GM20000 (cell line): ENCODE measurements around the gene SYNM.
A peak's percentile ranks its signal among the peaks of the same experiment; 100 is the strongest.

Source experiments
- DNase-seq: peaks from one replicate; pipeline ENCODE4 v3.0.0; 2012; ENCODE audit warnings: low spot score
- TF ChIP-seq, protein P1 (sequence below): IDR thresholded peaks from 2 replicates; pipeline ENCODE4 v1.5.1; 2012; ENCODE audit warnings: mild to moderate bottlenecking, control low read depth; ENCODE audit errors: extremely low read depth, missing control alignments

SYNM gene

DNA sequence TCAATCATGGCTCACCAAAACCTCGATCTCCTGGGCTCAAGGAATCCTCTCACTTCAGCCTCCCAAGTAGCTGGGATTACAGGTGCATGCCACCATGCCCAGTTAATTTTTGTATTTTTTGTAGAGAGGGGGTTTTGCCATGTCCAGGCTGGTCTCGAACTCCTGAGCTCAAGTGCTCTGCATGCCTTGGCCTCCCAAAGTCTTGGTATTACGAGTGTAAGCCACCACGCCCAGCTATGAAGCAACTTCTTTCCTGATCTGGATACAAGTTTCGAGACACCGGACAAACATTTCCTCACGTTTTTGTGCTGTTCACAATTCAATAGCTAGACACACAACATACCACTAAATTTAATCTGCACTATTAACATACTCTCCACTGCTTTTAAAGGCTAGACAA, 3.4 kb upstream of the SYNM start:
- TF ChIP-seq, protein P1, sequence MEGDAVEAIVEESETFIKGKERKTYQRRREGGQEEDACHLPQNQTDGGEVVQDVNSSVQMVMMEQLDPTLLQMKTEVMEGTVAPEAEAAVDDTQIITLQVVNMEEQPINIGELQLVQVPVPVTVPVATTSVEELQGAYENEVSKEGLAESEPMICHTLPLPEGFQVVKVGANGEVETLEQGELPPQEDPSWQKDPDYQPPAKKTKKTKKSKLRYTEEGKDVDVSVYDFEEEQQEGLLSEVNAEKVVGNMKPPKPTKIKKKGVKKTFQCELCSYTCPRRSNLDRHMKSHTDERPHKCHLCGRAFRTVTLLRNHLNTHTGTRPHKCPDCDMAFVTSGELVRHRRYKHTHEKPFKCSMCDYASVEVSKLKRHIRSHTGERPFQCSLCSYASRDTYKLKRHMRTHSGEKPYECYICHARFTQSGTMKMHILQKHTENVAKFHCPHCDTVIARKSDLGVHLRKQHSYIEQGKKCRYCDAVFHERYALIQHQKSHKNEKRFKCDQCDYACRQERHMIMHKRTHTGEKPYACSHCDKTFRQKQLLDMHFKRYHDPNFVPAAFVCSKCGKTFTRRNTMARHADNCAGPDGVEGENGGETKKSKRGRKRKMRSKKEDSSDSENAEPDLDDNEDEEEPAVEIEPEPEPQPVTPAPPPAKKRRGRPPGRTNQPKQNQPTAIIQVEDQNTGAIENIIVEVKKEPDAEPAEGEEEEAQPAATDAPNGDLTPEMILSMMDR = no peak
- DNase-seq = no peak

DNA sequence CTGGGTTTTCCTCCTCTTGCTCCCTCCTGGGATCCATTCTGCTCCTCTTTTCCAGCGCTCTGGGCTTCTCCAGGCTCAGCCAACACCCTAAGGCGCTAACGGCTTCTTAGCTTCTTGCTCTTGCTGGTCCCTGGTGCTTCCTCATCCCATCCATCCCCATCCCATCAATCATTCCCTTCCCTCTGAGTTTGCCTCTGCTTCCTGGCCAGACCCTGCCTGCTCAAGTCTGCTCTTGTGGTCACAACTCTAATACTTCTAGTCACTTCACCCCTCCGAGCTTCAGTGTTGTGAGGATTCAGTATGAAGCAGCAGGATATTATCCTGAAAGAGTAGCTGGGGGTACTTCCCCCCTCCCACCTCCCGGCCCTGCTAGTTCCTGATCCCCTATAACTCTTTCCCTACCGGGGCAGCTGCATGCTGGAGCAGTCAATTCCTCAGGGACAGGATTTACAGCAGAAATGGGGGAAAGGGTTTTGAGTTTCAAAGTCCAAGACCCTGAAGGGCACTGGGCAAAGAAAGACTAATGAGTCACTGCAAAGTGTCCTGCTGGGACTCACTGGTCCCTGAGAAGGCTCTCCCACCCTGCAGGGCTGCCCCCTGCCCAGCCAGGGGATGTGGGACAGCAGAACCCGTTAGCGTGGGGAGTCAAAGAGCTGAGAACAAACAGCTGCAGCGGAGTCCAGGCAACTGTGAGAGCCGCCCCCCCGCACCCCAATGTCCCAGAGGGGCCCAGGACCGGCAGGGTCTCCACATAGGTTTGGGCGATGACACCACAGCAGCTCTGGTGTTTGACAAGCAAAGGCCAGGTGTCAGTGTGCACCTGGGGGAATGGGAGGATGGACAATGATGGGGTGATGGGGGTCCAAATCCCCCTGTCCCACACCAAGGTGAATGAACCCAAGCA, 2.3 kb upstream of the SYNM start:
- TF ChIP-seq, protein P1 = no peak

DNA sequence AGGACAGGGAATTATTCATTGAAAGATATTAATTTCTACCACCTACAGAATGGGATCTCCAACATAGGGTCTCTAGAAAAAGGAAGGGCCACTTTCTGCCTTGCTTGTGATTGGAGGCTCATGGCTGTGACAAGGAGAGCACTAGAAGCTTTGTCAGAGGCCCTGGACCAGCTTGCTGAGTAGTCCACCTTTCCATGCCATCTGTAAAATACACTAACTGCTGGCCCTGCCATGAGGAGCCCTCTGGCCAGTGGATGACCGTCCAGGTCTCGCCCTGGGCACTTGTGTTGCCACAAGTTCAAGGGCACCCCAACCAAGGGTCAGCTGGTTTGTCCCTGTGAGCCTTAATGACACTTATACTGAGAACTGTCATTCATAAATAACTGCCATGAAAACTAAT, 1.6 kb upstream of the SYNM start:
- TF ChIP-seq, protein P1 = no peak
- DNase-seq = no peak

More for the DNA sequence above, 2.3 kb upstream of the SYNM start:
- DNase-seq = no peak

DNA sequence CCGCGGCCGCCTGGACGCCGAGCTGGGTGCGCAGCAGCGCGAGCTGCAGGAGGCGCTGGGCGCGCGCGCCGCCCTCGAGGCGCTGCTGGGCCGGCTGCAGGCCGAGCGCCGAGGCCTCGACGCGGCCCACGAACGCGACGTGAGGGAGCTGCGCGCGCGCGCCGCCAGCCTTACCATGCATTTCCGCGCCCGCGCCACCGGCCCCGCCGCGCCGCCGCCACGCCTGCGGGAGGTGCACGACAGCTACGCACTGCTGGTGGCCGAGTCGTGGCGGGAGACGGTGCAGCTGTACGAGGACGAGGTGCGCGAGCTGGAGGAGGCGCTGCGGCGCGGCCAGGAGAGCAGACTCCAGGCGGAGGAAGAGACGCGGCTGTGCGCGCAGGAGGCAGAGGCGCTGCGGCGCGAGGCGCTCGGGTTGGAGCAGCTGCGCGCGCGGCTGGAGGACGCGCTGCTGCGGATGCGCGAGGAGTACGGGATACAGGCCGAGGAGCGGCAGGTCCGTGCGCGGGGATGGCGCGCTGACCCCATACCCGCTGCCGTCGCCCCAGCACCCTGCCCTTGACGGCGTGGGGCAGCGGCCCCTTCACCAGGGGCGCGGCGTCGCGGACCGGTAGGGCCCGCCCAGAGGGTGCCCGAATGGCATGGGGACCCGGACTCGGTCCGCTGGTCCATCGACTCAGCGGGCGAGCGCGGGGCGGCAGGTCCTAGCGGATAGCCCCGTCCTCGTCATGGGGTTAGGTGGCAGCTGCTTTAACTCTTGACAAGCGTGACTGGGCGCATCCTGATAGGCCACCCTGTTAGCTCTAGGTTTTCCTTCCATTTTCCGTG, 848 bp downstream of the SYNM start:
- TF ChIP-seq, protein P1 = no peak

DNA sequence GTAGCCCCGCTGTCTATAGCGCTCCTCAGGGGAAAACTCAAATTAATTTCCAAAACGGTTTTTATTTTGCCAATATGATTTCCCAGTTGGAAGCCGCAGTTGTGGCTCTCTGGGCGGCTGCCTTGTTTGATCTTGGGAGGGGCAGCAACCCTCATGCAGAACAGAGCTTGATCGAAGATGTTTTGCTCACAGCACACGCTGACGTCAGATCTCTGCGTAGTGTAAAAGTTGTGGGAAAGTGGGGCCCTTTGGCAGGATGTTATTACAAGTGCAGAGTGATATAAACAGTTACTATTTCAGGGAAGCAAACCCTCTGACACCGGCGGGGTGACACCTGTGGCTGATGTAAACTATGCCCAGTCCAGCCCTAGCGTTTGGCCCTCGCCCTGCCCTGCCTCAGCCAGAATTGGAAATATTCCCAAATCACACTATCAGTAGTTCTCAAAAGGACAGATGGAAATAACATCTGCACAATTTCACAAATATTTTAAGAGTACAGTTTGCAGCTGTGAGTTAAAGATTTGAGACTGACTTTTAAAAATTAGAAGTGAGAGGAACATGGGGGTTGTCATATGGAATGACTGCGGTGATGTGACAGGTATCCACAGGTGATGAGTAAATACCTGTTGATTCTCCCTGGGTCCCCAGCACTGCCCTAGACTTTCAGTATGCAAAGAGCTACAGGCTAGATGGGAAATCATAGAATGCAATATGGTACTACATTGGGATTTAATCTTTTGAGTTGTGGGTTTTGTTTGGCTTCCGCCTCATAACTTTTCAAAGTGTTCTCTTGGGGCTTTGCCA, 1.7 kb downstream of the SYNM start:
- TF ChIP-seq, protein P1 = no peak
- no peak for DNase-seq

More for the DNA sequence above, 848 bp downstream of the SYNM start:
- DNase-seq = peak; percentile 65

DNA sequence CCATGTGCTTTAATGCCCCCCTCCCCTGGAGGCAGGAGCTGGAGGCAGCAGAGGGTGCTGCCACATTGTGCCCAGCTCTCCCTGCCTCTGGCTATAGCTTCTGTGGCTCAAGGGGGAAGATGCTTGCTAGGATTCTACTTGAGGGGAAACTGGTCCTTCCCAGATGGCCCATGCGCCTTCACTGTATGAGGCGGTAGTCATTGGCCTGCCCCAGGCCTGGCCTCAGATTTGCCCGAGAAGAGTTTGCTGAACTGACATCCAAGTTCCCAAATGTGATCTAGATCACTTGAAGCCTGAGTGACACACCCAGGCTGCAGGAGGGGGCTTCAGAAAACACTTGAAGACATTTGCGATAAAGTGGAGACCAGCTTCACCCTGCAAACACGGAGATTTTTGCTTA, 4.1 kb downstream of the SYNM start:
- no peak for DNase-seq
- TF ChIP-seq, protein P1 = no peak
